ENCODE results near the gene GPX4.
A peak's percentile ranks its signal among the peaks of the same experiment; 100 is the strongest.

Gene GPX4

DNA sequence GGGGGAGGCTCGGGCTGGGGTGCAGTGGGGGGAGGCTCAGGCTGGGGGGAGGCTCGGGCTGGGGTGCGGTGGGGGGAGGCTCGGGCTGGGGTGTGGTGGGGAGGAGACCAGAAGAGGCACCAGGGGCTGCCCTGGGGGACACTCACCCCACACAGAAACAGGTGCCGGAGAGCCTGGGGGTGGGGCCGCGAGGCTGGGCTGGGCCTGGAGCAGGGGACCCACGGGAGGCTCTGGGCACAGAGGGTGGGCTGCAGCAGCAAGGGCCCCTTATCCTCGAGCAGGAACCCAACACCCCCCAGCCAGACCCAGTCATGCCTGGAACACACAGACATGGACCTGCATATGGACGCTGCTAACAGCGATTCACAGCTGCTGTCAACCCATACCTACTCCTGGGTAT is 34.3 kb downstream of the GPX4 start:
- no peaks in the 10 kb centered on the region for H3K27me3 Mint-ChIP-seq
- H3K4me3 Mint-ChIP-seq, result no peak overlapping the region
- peaks cover 25% of the 10 kb centered on the region for H3K36me3 Mint-ChIP-seq
- H3K27ac Mint-ChIP-seq, result no peak overlapping the region
- peaks cover 28% of the 10 kb centered on the region for H3K4me1 Mint-ChIP-seq
- DNase-seq, result no peak
- H3K9me3 Mint-ChIP-seq, result peaks cover 2% of the 10 kb centered on the region
- CTCF ChIA-PET, result no interaction called here

DNA sequence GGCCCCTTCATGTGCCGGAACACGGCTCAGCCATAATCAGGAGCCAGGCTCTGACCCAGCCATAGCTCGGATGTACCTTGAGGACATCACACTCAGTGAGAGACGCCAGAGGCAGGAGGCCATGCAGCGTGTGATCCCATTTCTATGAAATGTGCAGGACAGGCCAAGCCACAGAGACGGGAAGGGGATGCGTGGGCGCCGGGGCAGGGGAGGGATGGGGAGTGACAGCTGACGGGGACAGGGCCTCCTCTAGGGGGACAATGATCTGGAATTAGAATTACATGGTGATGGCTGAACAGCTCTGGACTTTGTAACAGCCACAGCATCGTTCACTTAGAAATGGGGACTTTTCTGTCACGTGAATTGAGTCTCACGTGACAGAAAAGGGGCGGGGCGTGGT is 35.3 kb downstream of the GPX4 start:
- CTCF ChIA-PET, result no interaction called here
- Mint-ChIP-seq H3K27ac (no peak overlapping the region), H3K36me3 (peaks cover 35% of the 10 kb centered on the region), H3K4me3 (no peak overlapping the region), H3K4me1 (peaks cover 19% of the 10 kb centered on the region), H3K9me3 (peaks cover 2% of the 10 kb centered on the region), H3K27me3 (no peaks in the 10 kb centered on the region)
- DNase-seq, result no peak

GRCh38 chr19:1140272-1141027 is 36.7 kb downstream of the GPX4 start:
- Mint-ChIP-seq H3K4me1 (peaks cover 11% of the 10 kb centered on the region), H3K36me3 (peaks cover 39% of the 10 kb centered on the region), H3K27me3 (no peaks in the 10 kb centered on the region), H3K27ac (no peak overlapping the region), H3K4me3 (no peak overlapping the region), H3K9me3 (peaks cover 2% of the 10 kb centered on the region)
- CTCF ChIA-PET, result no interaction called here
- DNase-seq, result no peak

GRCh38 chr19:1141944-1142343 is 38.1 kb downstream of the GPX4 start:
- H3K4me3 Mint-ChIP-seq, result no peak overlapping the region
- DNase-seq, result no peak
- CTCF ChIA-PET, result no interaction called here
- H3K27ac Mint-ChIP-seq, result no peak overlapping the region
- peaks cover 2% of the 10 kb centered on the region for H3K9me3 Mint-ChIP-seq
- H3K36me3 Mint-ChIP-seq, result peaks cover 39% of the 10 kb centered on the region
- H3K27me3 Mint-ChIP-seq, result no peaks in the 10 kb centered on the region
- H3K4me1 Mint-ChIP-seq, result peaks cover under 1% of the 10 kb centered on the region

DNA sequence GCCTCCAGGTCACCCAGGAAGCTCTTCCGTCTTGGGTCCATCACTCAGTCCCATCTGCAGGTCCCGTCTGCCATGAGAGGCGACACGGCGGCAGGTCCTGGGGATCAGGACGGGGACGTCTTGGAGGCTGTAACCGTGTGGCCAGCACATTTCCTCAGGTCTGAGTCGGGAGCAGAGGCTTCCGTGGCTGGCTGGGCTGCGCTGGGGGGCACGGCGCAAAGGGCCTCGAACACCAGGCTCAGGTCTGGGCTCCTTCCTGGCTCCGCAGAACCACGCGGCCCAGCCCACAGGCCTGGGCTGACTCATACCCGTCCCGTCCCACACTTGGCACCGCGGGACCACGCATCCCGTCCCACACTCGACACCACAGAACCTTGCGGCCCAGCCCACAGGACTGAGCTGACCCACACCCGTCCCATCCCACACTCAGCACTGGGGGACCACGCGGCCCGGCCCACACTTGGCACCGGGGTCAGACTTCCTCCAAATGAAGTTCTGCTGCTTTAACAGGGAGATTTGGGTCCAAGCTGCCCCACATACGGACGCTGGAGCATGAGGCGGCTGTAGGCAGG is 40.1 kb downstream of the GPX4 start:
- Mint-ChIP-seq H3K27ac (no peak overlapping the region), H3K4me3 (no peak overlapping the region), H3K36me3 (peaks cover 37% of the 10 kb centered on the region), H3K9me3 (peaks cover 2% of the 10 kb centered on the region), H3K4me1 (no peaks in the 10 kb centered on the region), H3K27me3 (no peaks in the 10 kb centered on the region)
- DNase-seq, result no peak
- CTCF ChIA-PET, result no interaction called here

DNA sequence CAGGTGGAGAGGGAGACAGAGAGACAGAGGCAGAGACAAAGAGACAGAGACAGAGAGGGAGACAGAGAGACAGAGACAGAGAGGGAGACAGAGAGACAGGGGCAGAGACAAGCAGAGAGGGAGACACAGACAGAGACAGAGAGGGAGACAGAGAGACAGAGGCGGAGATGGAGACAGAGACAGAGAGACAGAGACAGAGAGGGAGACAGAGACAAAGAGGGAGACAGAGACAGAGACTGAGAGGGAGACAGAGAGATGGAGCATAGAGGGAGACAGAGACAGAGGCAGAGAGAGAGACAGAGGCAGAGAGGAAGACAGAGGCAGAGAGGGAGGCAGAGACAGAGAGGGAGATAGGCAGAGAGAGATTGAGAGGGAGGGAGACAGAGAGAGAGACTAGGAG is 40.9 kb downstream of the GPX4 start:
- no peaks in the 10 kb centered on the region for H3K27me3 Mint-ChIP-seq
- no peak for DNase-seq
- peaks cover 2% of the 10 kb centered on the region for H3K9me3 Mint-ChIP-seq
- CTCF ChIA-PET, result no interaction called here
- peak overlapping the region; percentile 67 for H3K27ac Mint-ChIP-seq
- no peak overlapping the region for H3K4me3 Mint-ChIP-seq
- H3K4me1 Mint-ChIP-seq, result no peaks in the 10 kb centered on the region
- peaks cover 37% of the 10 kb centered on the region for H3K36me3 Mint-ChIP-seq

- H3K9me3 Mint-ChIP-seq, result peaks cover 2% of the 10 kb centered on the region
- DNase-seq, result no peak
- peaks cover 35% of the 10 kb centered on the region for H3K36me3 Mint-ChIP-seq
- CTCF ChIA-PET, result no interaction called here
- H3K4me1 Mint-ChIP-seq, result no peaks in the 10 kb centered on the region
- no peak overlapping the region for H3K4me3 Mint-ChIP-seq
- H3K27me3 Mint-ChIP-seq, result no peaks in the 10 kb centered on the region
- no peak overlapping the region for H3K27ac Mint-ChIP-seq
These were observed 42.0 kb downstream of the GPX4 start for GRCh38 chr19:1145635-1146411.

- Mint-ChIP-seq H3K4me3 (no peak overlapping the region), H3K9me3 (peaks cover 2% of the 10 kb centered on the region), H3K4me1 (no peaks in the 10 kb centered on the region), H3K36me3 (peaks cover 33% of the 10 kb centered on the region), H3K27me3 (no peaks in the 10 kb centered on the region), H3K27ac (no peak overlapping the region)
- no peak for DNase-seq
- CTCF ChIA-PET, result no interaction called here
These were observed 42.6 kb downstream of the GPX4 start for GRCh38 chr19:1146412-1146699.

- H3K4me3 Mint-ChIP-seq, result no peak overlapping the region
- no peak for DNase-seq
- H3K27ac Mint-ChIP-seq, result no peak overlapping the region
- H3K4me1 Mint-ChIP-seq, result no peaks in the 10 kb centered on the region
- no peaks in the 10 kb centered on the region for H3K27me3 Mint-ChIP-seq
- H3K36me3 Mint-ChIP-seq, result peaks cover 36% of the 10 kb centered on the region
- CTCF ChIA-PET, result no interaction called here
- H3K9me3 Mint-ChIP-seq, result no peaks in the 10 kb centered on the region
These were observed 43.3 kb downstream of the GPX4 start for GRCh38 chr19:1146858-1147780.

- Mint-ChIP-seq H3K27ac (no peak overlapping the region), H3K27me3 (no peaks in the 10 kb centered on the region), H3K4me3 (no peak overlapping the region), H3K4me1 (no peaks in the 10 kb centered on the region), H3K9me3 (no peaks in the 10 kb centered on the region), H3K36me3 (peaks cover 33% of the 10 kb centered on the region)
- CTCF ChIA-PET, result no interaction called here
- DNase-seq, result no peak
These were observed 44.2 kb downstream of the GPX4 start for GRCh38 chr19:1147934-1148549.

GRCh38 chr19:1149259-1150045 is 45.7 kb downstream of the GPX4 start:
- H3K4me1 Mint-ChIP-seq, result no peaks in the 10 kb centered on the region
- H3K36me3 Mint-ChIP-seq, result peaks cover 23% of the 10 kb centered on the region
- H3K4me3 Mint-ChIP-seq, result no peak overlapping the region
- CTCF ChIA-PET, result no interaction called here
- H3K27me3 Mint-ChIP-seq, result no peaks in the 10 kb centered on the region
- DNase-seq, result no peak
- H3K27ac Mint-ChIP-seq, result no peak overlapping the region
- no peaks in the 10 kb centered on the region for H3K9me3 Mint-ChIP-seq

DNA sequence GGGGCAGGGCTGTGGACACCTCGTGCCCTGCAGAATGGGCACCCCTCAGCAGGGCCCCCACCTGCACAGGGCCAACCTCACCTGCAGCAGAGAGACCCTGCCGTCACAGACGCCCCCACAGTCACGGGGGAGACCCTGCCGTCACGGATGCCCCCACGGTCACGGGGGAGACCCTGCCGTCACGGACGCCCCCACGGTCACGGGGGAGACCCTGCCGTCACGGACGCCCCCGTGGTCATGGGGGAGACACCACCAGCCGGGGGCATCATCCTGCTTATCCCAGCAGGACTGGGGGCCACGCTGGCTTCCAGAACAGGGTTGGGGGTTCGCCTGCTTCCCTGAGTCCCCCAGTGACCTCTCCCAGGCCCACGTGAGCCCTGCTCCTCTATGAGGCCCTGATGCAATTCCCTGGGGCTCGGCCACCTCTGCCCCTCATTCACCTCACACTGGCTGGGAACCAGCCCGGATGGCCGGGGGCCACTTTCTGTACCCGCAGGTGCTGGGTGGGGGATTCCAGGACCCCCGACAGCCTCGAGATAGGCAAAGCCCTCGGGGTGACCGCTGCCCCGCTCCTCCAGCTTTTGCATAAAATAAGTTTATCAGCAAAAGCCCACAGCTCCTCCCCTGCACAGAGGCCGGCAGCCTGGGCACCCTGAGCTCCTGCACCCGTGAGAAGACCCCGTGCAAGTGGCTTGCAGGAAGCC is 46.7 kb downstream of the GPX4 start:
- Mint-ChIP-seq H3K36me3 (peaks cover 18% of the 10 kb centered on the region), H3K27me3 (no peaks in the 10 kb centered on the region), H3K27ac (no peak overlapping the region), H3K4me1 (no peaks in the 10 kb centered on the region), H3K4me3 (no peak overlapping the region), H3K9me3 (no peaks in the 10 kb centered on the region)
- DNase-seq, result no peak
- CTCF ChIA-PET, result no interaction called here

GRCh38 chr19:1151037-1151724 is 47.4 kb downstream of the GPX4 start:
- DNase-seq, result no peak
- H3K36me3 Mint-ChIP-seq, result peaks cover 16% of the 10 kb centered on the region
- H3K27me3 Mint-ChIP-seq, result no peaks in the 10 kb centered on the region
- no peaks in the 10 kb centered on the region for H3K4me1 Mint-ChIP-seq
- CTCF ChIA-PET, result no interaction called here
- H3K4me3 Mint-ChIP-seq, result no peak overlapping the region
- no peaks in the 10 kb centered on the region for H3K9me3 Mint-ChIP-seq
- H3K27ac Mint-ChIP-seq, result no peak overlapping the region
